ENCODE measurements around the gene ERGIC1.

The ERGIC1 gene

GRCh38 chr5:172827841-172828240 lies 6.2 kb upstream of the ERGIC1 start:
- in situ Hi-C loops (cut with HindIII; ENCODE audit: low sequenced_read_pairs), result loop anchor here (5.0 kb wide), 1 partner anchor 106 kb away; no protein-coding TSS in a partner anchor

- in situ Hi-C loops (cut with HindIII; ENCODE audit: low sequenced_read_pairs), result loop anchor here (5.0 kb wide), 1 partner anchor 107 kb away; no protein-coding TSS in a partner anchor
These were observed 5.1 kb upstream of the ERGIC1 start for GRCh38 chr5:172828911-172829431.

- in situ Hi-C loops (cut with HindIII; ENCODE audit: low sequenced_read_pairs), result no loop called here
These were observed 3.7 kb upstream of the ERGIC1 start for GRCh38 chr5:172830275-172830799.

- in situ Hi-C loops (cut with HindIII; ENCODE audit: low sequenced_read_pairs), result no loop called here
These were observed 3.0 kb upstream of the ERGIC1 start for GRCh38 chr5:172830876-172831662.

- in situ Hi-C loops (cut with HindIII; ENCODE audit: low sequenced_read_pairs), result no loop called here
These were observed 1.4 kb upstream of the ERGIC1 start for GRCh38 chr5:172832383-172833315.

GRCh38 chr5:172833372-172833685 lies 722 bp upstream of the ERGIC1 start:
- in situ Hi-C loops (cut with HindIII; ENCODE audit: low sequenced_read_pairs), result no loop called here

- in situ Hi-C loops (cut with HindIII; ENCODE audit: low sequenced_read_pairs), result no loop called here
These were observed 601 bp downstream of the ERGIC1 start for GRCh38 chr5:172834415-172835289.

- in situ Hi-C loops (cut with HindIII; ENCODE audit: low sequenced_read_pairs), result no loop called here
These were observed 1.4 kb downstream of the ERGIC1 start for GRCh38 chr5:172835290-172835993.

GRCh38 chr5:172835994-172836356 lies 1.9 kb downstream of the ERGIC1 start:
- in situ Hi-C loops (cut with HindIII; ENCODE audit: low sequenced_read_pairs), result no loop called here

GRCh38 chr5:172837640-172838039 lies 3.6 kb downstream of the ERGIC1 start:
- in situ Hi-C loops (cut with HindIII; ENCODE audit: low sequenced_read_pairs), result no loop called here

- in situ Hi-C loops (cut with HindIII; ENCODE audit: low sequenced_read_pairs), result no loop called here
These were observed 4.3 kb downstream of the ERGIC1 start for GRCh38 chr5:172838151-172838875.

- in situ Hi-C loops (cut with HindIII; ENCODE audit: low sequenced_read_pairs), result no loop called here
These were observed 5.8 kb downstream of the ERGIC1 start for GRCh38 chr5:172839669-172840431.

- in situ Hi-C loops (cut with HindIII; ENCODE audit: low sequenced_read_pairs), result no loop called here
These were observed 6.5 kb downstream of the ERGIC1 start for GRCh38 chr5:172840432-172841154.

GRCh38 chr5:172841256-172841655 lies 7.2 kb downstream of the ERGIC1 start:
- in situ Hi-C loops (cut with HindIII; ENCODE audit: low sequenced_read_pairs), result no loop called here

- in situ Hi-C loops (cut with HindIII; ENCODE audit: low sequenced_read_pairs), result no loop called here
These were observed 9.9 kb downstream of the ERGIC1 start for GRCh38 chr5:172843825-172844576.

GRCh38 chr5:172844577-172844838 lies 10.5 kb downstream of the ERGIC1 start:
- in situ Hi-C loops (cut with HindIII; ENCODE audit: low sequenced_read_pairs), result no loop called here

- in situ Hi-C loops (cut with HindIII; ENCODE audit: low sequenced_read_pairs), result no loop called here
These were observed 11.1 kb downstream of the ERGIC1 start for GRCh38 chr5:172845154-172845553.
